Astrocyte of the cerebellum (primary cell): ENCODE data around the gene KRT74.
"Not testable (repeated sequence)": the region's sequence is repeated elsewhere in the genome, so short reads cannot be mapped to it uniquely, and the experiment has no call there.

Experiments used
- DNase-seq: peaks from one replicate; pipeline ENCODE4 v3.0.0-alpha.2; 2011; ENCODE audit warnings: low read depth
- H3K4me3 ChIP-seq: 2 replicates; pipeline ENCODE4 v1.5.1; 2011; ENCODE audit warnings: mild to moderate bottlenecking, low read depth, low read length, moderate library complexity
- in situ Hi-C: cut with HindIII; loops from 2 replicates; pipeline ENCODE4 v1.10.0; 2017; ENCODE audit warnings: low sequenced_read_pairs
- TF ChIP-seq, protein P1 (sequence below): IDR thresholded peaks from 2 replicates; pipeline ENCODE4 v1.5.1; 2012; ENCODE audit warnings: low read length, low read depth, moderate library complexity, mild to moderate bottlenecking; ENCODE audit errors: missing control alignments

Gene KRT74

DNA sequence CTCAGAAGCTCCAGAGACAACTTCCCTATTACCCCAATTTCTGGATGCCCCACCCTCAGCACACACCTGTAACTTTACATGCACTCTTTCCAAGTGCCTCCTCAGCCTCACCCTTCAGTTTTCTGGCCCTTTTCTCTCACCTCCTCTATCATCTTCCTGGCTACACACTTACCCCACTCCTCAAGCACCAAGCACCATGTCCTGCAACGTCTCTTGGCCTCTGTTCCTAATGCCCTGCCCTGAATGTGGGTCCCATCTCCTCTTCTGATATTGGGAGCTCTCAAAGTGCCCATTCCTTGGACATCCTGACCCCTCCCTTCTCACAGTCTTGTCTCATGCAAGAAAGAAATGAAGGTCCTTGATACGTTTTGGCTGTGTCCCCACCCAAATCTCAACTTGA lies 26.4 kb upstream of the KRT74 start:
- in situ Hi-C loops, result no loop called here
- no peak overlapping the region for H3K4me3 ChIP-seq
- no peak for DNase-seq
- TF ChIP-seq, protein P1, sequence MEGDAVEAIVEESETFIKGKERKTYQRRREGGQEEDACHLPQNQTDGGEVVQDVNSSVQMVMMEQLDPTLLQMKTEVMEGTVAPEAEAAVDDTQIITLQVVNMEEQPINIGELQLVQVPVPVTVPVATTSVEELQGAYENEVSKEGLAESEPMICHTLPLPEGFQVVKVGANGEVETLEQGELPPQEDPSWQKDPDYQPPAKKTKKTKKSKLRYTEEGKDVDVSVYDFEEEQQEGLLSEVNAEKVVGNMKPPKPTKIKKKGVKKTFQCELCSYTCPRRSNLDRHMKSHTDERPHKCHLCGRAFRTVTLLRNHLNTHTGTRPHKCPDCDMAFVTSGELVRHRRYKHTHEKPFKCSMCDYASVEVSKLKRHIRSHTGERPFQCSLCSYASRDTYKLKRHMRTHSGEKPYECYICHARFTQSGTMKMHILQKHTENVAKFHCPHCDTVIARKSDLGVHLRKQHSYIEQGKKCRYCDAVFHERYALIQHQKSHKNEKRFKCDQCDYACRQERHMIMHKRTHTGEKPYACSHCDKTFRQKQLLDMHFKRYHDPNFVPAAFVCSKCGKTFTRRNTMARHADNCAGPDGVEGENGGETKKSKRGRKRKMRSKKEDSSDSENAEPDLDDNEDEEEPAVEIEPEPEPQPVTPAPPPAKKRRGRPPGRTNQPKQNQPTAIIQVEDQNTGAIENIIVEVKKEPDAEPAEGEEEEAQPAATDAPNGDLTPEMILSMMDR, result no peak

DNA sequence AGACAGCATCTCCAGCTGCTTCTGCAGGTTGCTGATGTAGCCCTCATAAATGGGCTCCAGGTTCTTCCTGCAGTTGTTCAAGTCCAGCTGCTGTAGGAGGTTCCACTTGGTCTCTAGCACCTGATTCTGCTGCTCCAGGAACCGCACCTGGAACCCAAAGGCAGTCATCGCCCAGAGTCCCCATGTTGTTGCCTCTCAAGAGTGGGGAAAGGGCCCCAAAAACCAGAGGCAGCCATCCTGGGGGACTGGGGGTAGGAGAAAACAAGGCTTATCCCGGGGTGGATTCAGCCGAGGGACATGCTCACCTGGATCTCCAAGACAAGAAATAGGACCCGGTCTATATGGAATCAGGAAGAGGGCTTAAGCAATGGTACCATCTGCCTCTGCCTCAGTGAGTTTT lies 25.3 kb upstream of the KRT74 start:
- TF ChIP-seq, protein P1, result no peak

DNA sequence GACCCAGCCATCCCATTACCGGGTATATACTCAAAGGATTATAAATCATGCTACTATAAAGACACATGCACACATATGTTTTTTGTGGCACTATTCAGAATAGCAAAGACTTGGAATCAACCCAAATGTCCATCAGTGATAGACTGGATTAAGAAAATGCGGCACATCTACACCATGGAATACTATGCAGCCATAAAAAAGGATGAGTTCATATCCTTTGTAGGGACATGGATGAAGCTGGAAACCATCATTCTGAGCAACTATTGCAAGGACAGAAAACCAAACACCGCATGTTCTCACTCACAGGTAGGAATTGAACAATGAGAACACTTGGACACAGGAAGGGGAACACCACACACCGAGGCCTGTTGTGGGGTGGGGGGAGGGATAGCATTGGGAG lies 20.6 kb upstream of the KRT74 start:
- in situ Hi-C loops, H3K4me3 ChIP-seq, DNase-seq: not testable (repeated sequence)

More for the DNA sequence above, 25.3 kb upstream of the KRT74 start:
- DNase-seq, result no peak
- H3K4me3 ChIP-seq, result no peak overlapping the region
- in situ Hi-C loops, result no loop called here

DNA sequence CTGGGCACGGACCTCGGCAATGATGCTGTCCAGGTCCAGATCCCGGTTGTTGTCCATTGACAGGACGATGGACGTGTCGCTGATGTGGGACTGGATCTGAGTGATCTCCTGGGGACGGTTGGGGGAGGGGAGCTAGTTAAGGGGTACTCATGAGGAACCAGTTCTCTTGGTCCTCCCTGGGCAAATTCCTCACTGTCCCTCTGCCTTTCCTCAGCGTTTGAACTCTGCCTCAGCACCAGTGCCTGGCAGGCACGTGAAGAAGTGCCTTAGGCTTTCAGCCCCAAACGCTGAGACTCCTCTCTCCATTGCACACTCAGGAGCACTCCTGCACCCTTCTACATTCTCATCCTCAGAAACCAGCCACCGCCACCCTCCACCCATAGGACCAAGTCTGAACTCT lies 17.9 kb upstream of the KRT74 start:
- no peak for DNase-seq
- H3K4me3 ChIP-seq, result no peak overlapping the region
- TF ChIP-seq, protein P1, result no peak
- in situ Hi-C loops, result no loop called here

DNA sequence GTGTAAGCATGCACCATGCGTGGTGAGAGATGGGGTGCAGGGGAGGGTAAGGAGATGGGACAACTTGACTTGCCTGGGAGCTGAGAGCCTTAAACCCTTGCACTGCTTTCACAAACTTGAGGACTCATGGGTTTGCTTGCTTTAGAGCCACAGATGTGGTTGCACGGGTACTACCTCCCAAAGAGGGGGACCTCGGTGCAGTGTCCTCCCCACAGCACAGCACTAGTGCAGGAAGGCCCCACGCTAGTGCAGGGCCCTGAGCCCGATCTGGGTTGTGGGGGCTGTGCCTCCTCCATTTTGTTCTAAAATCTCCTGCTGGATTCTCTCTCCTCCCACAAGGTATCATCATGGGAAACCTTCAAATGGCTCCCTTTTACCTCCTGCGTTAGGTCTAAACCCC lies 16.4 kb upstream of the KRT74 start:
- DNase-seq, result no peak
- H3K4me3 ChIP-seq, result no peak overlapping the region
- TF ChIP-seq, protein P1, result no peak
- in situ Hi-C loops, result no loop called here

DNA sequence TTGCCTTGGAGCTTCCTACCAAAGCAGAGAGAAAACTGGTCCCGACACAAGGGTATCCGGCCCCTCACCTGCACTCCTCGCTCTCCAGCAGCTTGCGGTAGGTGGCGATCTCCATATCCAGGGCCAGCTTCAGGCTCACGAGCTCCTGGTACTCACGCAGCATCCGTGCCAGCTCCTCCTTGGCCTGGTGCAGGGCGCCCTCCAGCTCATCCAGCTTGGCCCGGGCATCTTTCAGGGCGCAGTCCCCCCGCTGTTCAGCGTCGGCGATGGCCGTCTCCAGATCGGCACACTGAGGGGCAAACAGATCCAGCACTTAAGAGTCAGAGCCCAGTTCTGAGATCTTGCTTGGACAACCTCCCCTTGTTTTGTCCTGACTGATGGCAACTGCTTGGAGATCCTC lies 13.9 kb upstream of the KRT74 start:
- no peak for DNase-seq
- TF ChIP-seq, protein P1, result no peak
- no peak overlapping the region for H3K4me3 ChIP-seq
- in situ Hi-C loops, result no loop called here

DNA sequence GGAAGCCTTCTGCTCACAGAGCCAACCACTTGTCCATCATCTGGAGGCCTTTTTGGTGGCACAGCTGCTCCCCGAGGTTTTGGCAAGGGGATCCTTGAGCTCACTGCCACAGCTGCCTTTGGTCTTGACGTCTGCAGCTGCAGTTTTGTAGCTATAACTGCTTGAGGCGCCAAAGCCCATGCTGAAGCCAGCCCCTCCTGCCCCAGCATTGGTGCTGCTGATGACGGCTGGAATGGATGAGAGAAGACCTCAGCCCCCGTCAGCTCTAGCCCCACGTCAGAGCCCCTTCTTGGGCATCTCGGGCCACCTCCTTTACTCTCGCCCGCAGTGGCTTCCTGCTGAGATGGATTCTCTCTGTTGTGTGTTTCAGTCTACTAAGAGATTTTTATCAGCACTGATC lies 12.3 kb upstream of the KRT74 start:
- in situ Hi-C loops, result no loop called here
- no peak for DNase-seq
- TF ChIP-seq, protein P1, result no peak
- no peak overlapping the region for H3K4me3 ChIP-seq
